Endodermal cell (in vitro differentiated cells): ENCODE data around the gene FRMD3. TPM values are rescaled to one million over a fixed set of nuclear protein-coding genes. Genes with fewer than 3 reads are reported as not detected.

ENCODE experiments used
- DNase-seq: peaks from one replicate; pipeline ENCODE4 v3.0.0-alpha.2; 2017
- H3K27ac ChIP-seq: 2 replicates; pipeline ENCODE4 v1.5.1; 2013; ENCODE audit warnings: mild to moderate bottlenecking, low read depth, low read length, moderate library complexity
- H3K27me3 ChIP-seq: 2 replicates; pipeline ENCODE4 v1.6.1; 2013; ENCODE audit warnings: mild to moderate bottlenecking, low read length, moderate library complexity; ENCODE audit not compliant: insufficient read depth, control insufficient read depth, poor library complexity, severe bottlenecking
- H3K36me3 ChIP-seq: 2 replicates; pipeline ENCODE4 v1.7.0; 2013; ENCODE audit warnings: mild to moderate bottlenecking, low read length, moderate library complexity; ENCODE audit not compliant: control insufficient read depth, insufficient read depth
- H3K4me1 ChIP-seq: one replicate; pipeline ENCODE4 v1.7.0; 2013; ENCODE audit warnings: low read length; ENCODE audit not compliant: control insufficient read depth, insufficient read depth
- H3K4me3 ChIP-seq: 2 replicates; pipeline ENCODE4 v1.5.1; 2013; ENCODE audit warnings: mild to moderate bottlenecking, low read length, moderate library complexity
- H3K9ac ChIP-seq: 2 replicates; pipeline ENCODE4 v1.6.1; 2013; ENCODE audit warnings: mild to moderate bottlenecking, low read length, moderate library complexity; ENCODE audit not compliant: poor library complexity, severe bottlenecking; ENCODE audit errors: extremely low read depth
- H3K9me3 ChIP-seq: 2 replicates; pipeline ENCODE4 v1.6.1; 2013; ENCODE audit warnings: mild to moderate bottlenecking, low read length, moderate library complexity; ENCODE audit not compliant: control insufficient read depth
- H3K27ac Mint-ChIP-seq: 2 replicates; pipeline ENCODE4 v1.8.0; 2020; ENCODE audit warnings: mixed read lengths
- H3K27me3 Mint-ChIP-seq: 2 replicates; pipeline ENCODE4 v1.8.0; 2021; ENCODE audit warnings: mild to moderate bottlenecking, mixed read lengths; ENCODE audit not compliant: insufficient read depth
- H3K36me3 Mint-ChIP-seq: 2 replicates; pipeline ENCODE4 v1.8.0; 2020; ENCODE audit warnings: low read depth, mixed read lengths
- H3K4me1 Mint-ChIP-seq: 2 replicates; pipeline ENCODE4 v1.8.0; 2020; ENCODE audit warnings: mixed read lengths
- H3K4me3 Mint-ChIP-seq: 2 replicates; pipeline ENCODE4 v1.8.0; 2020; ENCODE audit warnings: mild to moderate bottlenecking, moderate library complexity, mixed read lengths
- H3K9me3 Mint-ChIP-seq: 2 replicates; pipeline ENCODE4 v1.8.0; 2020; ENCODE audit warnings: mild to moderate bottlenecking, mixed read lengths
- WGBS, 2 experiments: methylation state at CpG; one replicate each; pipeline versions ENCODE4 v1.1.5 to v1.1.7; 2013; ENCODE audit warnings: missing lambda C conversion rate in 2 of 2, mixed read lengths in 1 of 2; ENCODE audit not compliant: insufficient coverage in 1 of 2, insufficient read length in 1 of 2; 5-methylcytosine and 5-hydroxymethylcytosine counted together
- total RNA-seq, 2 donors: library from RNA; stranded (reverse); fragmentation: NEBNext Ultra II Directional in 1 of 2; extraction: Animal tissue kit (Norgen Biotek cat#: 25700) in 1 of 2; gene quantifications; 2 replicates in 1 of 2; 3 replicates in 1 of 2; pipeline ENCODE4 v1.2.1, GENCODE V29; 2021
- TF ChIP-seq, protein P1 (sequence below): fragments of 200-600 bp; sonication (generic); conservative IDR thresholded peaks from 2 replicates; pipeline ENCODE4 v1.5.0; 2021; ENCODE audit warnings: antibody characterized with exemption, mild to moderate bottlenecking

FRMD3 gene
- total RNA-seq, 2 donors from 2014 or later, result 0.13 to 0.35 TPM

DNA sequence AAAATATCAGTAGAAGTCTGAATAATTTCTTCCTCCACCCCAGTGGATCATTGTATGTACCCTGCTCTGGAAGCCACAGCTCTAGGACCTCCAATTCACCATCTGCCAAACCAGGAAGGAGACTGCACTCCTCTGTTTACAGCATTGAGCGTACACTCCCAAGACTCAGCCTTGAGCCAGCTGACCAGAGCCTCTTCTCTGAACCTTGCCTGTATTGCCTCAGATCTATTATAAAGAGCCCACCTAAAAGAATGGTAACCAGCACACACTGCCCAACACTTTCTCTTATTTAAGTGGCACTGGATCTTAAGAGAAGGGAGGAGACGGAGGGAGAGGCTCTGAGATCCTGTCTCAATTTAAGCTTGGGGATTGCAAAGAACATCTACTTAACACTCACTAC lies 257.4 kb downstream of the FRMD3 start:
- H3K36me3 ChIP-seq, result no peaks in the 10 kb centered on the region
- H3K27ac Mint-ChIP-seq, result no peak overlapping the region
- 92% methylated on average over 2 of the region's 2 CpGs; no CpG with 5 or more reads in 1 of the 2 experiments for WGBS, 2 experiments
- H3K4me3 Mint-ChIP-seq, result no peak overlapping the region
- no peak overlapping the region for H3K9ac ChIP-seq
- H3K4me1 Mint-ChIP-seq, result peaks cover 1% of the 10 kb centered on the region
- H3K27ac ChIP-seq, result no peak overlapping the region
- TF ChIP-seq, protein P1, sequence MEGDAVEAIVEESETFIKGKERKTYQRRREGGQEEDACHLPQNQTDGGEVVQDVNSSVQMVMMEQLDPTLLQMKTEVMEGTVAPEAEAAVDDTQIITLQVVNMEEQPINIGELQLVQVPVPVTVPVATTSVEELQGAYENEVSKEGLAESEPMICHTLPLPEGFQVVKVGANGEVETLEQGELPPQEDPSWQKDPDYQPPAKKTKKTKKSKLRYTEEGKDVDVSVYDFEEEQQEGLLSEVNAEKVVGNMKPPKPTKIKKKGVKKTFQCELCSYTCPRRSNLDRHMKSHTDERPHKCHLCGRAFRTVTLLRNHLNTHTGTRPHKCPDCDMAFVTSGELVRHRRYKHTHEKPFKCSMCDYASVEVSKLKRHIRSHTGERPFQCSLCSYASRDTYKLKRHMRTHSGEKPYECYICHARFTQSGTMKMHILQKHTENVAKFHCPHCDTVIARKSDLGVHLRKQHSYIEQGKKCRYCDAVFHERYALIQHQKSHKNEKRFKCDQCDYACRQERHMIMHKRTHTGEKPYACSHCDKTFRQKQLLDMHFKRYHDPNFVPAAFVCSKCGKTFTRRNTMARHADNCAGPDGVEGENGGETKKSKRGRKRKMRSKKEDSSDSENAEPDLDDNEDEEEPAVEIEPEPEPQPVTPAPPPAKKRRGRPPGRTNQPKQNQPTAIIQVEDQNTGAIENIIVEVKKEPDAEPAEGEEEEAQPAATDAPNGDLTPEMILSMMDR, result no peak
- H3K27me3 ChIP-seq, result no peaks in the 10 kb centered on the region
- H3K27me3 Mint-ChIP-seq, result no peaks in the 10 kb centered on the region
- no peaks in the 10 kb centered on the region for H3K9me3 ChIP-seq
- H3K9me3 Mint-ChIP-seq, result no peaks in the 10 kb centered on the region
- H3K4me3 ChIP-seq, result no peak overlapping the region
- no peak for DNase-seq
- no peaks in the 10 kb centered on the region for H3K36me3 Mint-ChIP-seq
- no peaks in the 10 kb centered on the region for H3K4me1 ChIP-seq

DNA sequence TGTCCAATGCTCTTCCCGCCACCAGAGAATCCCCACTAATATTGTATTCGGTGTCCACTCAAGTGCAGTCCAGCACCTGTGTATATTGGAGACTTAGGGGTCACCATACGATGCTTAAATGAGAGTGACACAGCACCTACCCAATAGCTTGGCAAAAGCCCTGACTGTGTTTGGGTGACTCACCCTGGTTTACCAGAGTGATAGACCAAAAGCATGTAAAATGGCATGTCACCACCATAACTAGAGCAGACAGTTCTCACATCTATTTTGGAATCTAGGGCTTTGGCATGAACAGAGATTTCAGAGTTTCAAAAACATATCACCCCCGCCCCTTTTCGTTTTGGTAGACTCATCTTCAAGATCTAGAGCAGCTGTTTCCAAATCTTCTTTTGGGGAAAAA lies 257.9 kb downstream of the FRMD3 start:
- H3K9ac ChIP-seq, result no peak overlapping the region
- no peaks in the 10 kb centered on the region for H3K4me1 ChIP-seq
- no peak for DNase-seq
- WGBS, 2 experiments, result 92 to 96% methylated on average over 3 to 5 of the region's 5 CpGs
- Mint-ChIP-seq H3K27ac (no peak overlapping the region), H3K36me3 (no peaks in the 10 kb centered on the region), H3K27me3 (no peaks in the 10 kb centered on the region), H3K9me3 (no peaks in the 10 kb centered on the region), H3K4me1 (peaks cover 1% of the 10 kb centered on the region), H3K4me3 (no peak overlapping the region)
- TF ChIP-seq, protein P1, result no peak
- H3K36me3 ChIP-seq, result no peaks in the 10 kb centered on the region
- no peaks in the 10 kb centered on the region for H3K9me3 ChIP-seq
- H3K27me3 ChIP-seq, result no peaks in the 10 kb centered on the region
- no peak overlapping the region for H3K27ac ChIP-seq
- H3K4me3 ChIP-seq, result no peak overlapping the region

DNA sequence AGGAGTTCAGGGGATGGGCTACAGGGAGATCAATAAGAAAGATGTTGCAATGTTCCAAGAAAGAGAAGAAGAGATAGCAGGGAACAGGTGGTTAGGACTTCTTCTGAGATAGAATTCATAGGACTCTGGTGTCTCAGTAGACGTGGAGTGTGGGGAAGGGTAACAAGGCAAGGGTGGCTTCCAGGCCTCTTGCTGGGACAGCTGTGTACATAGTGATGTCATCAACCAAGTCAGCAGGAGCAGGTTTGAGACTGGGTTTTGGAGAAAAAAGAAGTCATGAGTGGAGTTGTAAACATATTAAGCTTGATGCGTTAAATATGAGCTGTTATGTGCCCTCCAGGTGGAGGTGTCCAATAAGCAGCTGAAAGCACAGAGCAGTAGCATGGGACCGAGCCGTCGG lies 263.4 kb downstream of the FRMD3 start:
- no peaks in the 10 kb centered on the region for H3K4me1 Mint-ChIP-seq
- H3K27me3 Mint-ChIP-seq, result no peaks in the 10 kb centered on the region
- H3K9me3 Mint-ChIP-seq, result peaks cover 13% of the 10 kb centered on the region
- Histone ChIP-seq H3K4me3 (no peak overlapping the region), H3K27me3 (no peaks in the 10 kb centered on the region), H3K9ac (no peak overlapping the region), H3K9me3 (peaks cover 7% of the 10 kb centered on the region), H3K4me1 (no peaks in the 10 kb centered on the region), H3K36me3 (no peaks in the 10 kb centered on the region), H3K27ac (no peak overlapping the region)
- 92 to 100% methylated on average over 5 of the region's 5 CpGs for WGBS, 2 experiments
- no peaks in the 10 kb centered on the region for H3K36me3 Mint-ChIP-seq
- H3K27ac Mint-ChIP-seq, result no peak overlapping the region
- DNase-seq, result no peak
- no peak overlapping the region for H3K4me3 Mint-ChIP-seq
- TF ChIP-seq, protein P1, result no peak
